Head of caudate nucleus (tissue), 42 donors: Measurements from ENCODE around the gene MIPOL1.

Experiments
- DNase-seq, 42 donors: peaks; one replicate each; pipeline versions ENCODE4 v3.0.0 to v3.0.0-alpha.2; 2020 to 2021; ENCODE audit warnings: mixed read lengths in 7 of 42
- intact Hi-C: fragments of 100-400 bp; cut with DNase I; formaldehyde crosslinking; loops from one replicate; pipeline ENCODE4 v1.15.0; 2022

The MIPOL1 gene

GRCh38 chr14:37474191-37474590 lies 276.5 kb downstream of the MIPOL1 start:
- DNase-seq = no peak
- intact Hi-C loops = no loop called here

- intact Hi-C loops = no loop called here
- DNase-seq = no peak
Measured at GRCh38 chr14:37480446-37481290, 282.9 kb downstream of the MIPOL1 start.

- intact Hi-C loops = no loop called here
Measured at GRCh38 chr14:37482428-37482827, 284.7 kb downstream of the MIPOL1 start.

DNA sequence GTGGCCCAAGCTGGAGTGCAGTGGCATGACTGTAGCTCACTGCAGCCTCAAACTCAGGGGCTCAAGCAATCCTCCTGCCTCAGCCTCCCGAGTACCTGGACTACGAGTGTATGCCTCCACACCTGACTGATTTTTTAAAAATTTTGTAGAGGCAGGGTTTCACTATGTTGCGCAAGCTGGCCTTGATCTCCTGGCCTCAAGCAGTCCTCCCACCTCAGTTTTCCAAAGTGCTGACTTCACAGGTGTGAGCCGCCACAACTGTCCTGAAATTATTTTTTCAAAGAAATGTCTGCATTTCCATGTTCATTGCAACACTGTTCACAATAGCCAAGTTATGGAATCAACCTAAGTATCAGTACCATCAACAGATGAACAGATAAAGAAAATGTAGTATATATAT lies 285.9 kb downstream of the MIPOL1 start:
- intact Hi-C loops = no loop called here
- no peak for DNase-seq

More at GRCh38 chr14:37482428-37482827, 284.7 kb downstream of the MIPOL1 start:
- no peak for DNase-seq

GRCh38 chr14:37490607-37491006 lies 292.9 kb downstream of the MIPOL1 start:
- no peak for DNase-seq
- intact Hi-C loops = no loop called here

GRCh38 chr14:37491076-37491475 lies 293.3 kb downstream of the MIPOL1 start:
- intact Hi-C loops = no loop called here
- DNase-seq = no peak

DNA sequence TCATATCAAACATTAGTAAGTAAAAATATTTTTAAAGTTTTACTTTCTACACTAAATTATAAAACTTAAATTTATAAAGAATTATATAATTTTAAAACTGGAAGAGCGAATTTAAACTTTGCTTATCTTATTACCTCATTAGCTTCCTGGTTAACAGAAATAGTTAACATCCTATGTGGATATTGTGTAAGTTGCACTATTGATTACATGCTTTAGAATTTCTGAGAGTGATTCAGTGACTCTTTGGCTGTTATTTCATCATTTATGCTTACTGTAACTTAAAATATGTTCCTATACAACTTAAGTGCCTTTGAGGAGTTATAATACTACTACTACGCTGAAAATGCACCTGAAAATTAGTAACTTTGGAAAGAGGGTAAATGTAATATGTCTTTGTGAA lies 295.9 kb downstream of the MIPOL1 start:
- no peak for DNase-seq
- intact Hi-C loops = no loop called here

DNA sequence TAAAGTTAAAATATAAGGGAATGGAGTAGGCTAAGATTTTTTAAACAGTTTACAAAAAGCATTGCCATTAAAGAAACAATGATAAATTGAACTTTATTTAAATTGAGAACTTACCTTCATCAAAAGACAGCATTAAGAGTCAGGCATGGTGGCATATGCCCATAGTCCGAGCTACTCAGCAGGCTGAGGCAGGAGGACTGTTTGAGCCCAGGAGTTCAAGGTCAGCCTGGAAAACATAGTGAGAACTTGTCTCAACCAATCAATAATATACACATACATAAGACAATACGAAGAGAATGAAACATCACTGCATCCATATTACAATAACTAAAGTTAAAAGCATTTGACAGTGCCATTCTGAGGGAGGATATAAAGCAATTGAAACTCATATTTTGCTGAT lies 299.7 kb downstream of the MIPOL1 start:
- intact Hi-C loops = no loop called here
- no peak for DNase-seq

GRCh38 chr14:37501877-37502276 lies 304.1 kb downstream of the MIPOL1 start:
- intact Hi-C loops = no loop called here
- DNase-seq = no peak

DNA sequence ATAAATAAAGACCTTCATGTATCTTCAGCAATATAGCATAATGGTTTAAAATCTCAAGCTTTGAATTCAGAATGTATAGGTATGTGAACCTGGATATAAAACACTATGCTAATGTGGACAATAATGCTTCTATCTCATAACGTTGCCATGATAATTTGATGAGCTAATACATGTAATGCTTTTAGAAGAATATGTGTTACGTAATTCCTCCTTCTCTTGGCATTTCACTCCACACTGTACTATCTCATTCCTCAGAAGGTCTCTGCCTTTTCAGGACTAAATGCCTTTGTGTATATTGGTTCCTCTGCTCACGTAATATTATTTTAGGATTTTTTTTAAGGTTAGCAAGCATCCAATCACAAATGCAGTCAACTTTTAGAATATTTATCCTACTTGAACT lies 310.8 kb downstream of the MIPOL1 start:
- intact Hi-C loops = no loop called here
- no peak for DNase-seq

DNA sequence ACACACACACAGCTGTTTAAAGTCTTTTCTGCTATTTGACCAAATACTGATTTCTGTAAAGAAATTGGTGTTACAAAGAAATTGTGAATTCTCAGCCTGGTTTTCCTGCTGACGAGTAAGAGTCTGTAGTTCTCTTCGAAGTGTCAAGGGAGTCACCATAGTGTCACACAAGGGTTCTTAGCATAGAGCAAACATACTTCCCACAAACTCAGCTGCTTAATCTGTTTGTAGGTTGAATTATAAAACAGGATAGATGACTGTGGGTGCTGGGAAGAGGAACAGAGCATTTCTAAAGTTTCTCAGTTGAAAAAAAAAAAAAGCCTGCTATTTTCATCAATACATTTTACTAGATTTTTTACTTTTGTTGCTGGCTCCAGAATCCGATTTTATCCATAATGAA lies 314.4 kb downstream of the MIPOL1 start:
- no peak for DNase-seq
- intact Hi-C loops = no loop called here

- intact Hi-C loops = no loop called here
- DNase-seq = no peak
Measured at GRCh38 chr14:37515771-37516170, 318.0 kb downstream of the MIPOL1 start.

DNA sequence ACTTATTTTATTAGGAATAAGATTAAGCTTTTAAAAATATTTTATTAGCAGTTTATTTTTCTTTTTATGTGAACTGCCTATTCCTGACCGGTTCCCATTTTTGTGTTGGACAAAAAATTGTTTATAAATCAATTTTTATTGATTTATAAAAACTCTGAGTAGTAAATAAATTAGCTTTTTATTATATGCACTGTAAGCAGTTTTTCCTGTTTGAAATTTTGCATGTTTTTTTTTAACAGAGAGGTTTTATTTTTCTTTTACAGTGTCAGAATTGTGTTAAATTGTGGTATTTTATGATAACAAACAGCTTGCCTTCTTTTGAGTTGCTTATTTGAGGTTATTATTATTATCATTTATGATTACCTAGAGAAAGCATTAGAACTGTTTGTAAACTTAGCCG lies 329.3 kb downstream of the MIPOL1 start:
- no peak for DNase-seq
- intact Hi-C loops = no loop called here

- intact Hi-C loops = no loop called here
- no peak for DNase-seq
Measured at GRCh38 chr14:37539992-37540391, 342.3 kb downstream of the MIPOL1 start.

GRCh38 chr14:37544407-37544806 lies 346.7 kb downstream of the MIPOL1 start:
- intact Hi-C loops = no loop called here
- DNase-seq = no peak

DNA sequence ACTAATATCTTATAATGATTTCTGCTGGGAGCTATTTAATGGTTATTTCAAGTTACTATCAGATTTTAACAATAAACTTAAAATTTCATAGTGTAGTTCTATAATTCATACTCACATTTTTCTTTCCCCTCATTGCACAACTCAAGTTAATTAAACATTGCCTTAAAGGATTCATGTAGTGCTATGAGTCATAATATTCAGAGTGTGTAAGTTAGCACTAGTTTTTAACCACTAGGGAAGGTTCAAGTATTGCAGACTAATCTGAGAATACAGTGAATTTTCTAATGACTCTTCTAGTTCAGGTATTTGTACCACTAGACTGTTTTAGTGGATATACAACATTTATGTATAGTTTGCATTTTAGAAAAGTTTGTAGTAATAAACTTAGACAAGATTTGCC lies 347.4 kb downstream of the MIPOL1 start:
- intact Hi-C loops = no loop called here
- DNase-seq = no peak

GRCh38 chr14:37546621-37547447 lies 349.1 kb downstream of the MIPOL1 start:
- intact Hi-C loops = no loop called here
- DNase-seq = no peak

DNA sequence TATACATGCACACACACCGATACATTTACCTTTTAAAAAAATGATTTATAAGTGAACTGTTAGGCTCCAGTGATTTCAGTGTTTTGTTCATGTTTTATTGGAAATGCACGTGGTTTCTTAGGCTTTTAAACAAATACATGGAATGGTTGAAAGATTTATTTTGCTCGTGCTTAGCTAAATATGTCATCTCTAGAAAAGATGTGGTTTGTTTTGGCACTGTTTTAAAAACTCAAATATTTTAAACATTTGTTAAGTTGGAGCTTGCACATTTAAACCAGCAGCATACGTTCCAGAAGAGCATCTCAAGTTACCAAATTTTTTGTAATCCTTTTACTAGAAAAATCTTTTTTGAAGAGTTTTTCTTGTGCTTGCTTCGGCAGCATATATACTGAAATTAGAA lies 352.8 kb downstream of the MIPOL1 start:
- intact Hi-C loops = no loop called here

DNA sequence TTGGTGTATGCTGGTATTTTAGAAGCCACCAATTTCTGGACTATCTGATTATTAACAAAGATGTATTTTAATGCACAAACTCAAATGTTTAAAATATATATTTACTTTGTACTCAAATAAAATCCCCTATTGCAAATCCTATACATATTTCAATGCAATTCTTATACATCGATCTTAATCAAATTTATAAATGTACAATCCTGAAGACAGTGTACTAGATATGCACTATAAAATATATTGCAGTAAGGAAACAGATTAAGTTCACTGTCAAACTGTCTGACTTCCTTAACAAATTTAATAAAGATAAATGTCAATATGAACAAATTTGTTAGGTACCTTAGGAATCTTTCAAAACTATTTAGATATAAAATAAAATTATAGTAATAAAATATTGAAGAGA lies 353.4 kb downstream of the MIPOL1 start:
- no peak for DNase-seq
- intact Hi-C loops = no loop called here

More for the DNA sequence above, 352.8 kb downstream of the MIPOL1 start:
- DNase-seq = no peak

DNA sequence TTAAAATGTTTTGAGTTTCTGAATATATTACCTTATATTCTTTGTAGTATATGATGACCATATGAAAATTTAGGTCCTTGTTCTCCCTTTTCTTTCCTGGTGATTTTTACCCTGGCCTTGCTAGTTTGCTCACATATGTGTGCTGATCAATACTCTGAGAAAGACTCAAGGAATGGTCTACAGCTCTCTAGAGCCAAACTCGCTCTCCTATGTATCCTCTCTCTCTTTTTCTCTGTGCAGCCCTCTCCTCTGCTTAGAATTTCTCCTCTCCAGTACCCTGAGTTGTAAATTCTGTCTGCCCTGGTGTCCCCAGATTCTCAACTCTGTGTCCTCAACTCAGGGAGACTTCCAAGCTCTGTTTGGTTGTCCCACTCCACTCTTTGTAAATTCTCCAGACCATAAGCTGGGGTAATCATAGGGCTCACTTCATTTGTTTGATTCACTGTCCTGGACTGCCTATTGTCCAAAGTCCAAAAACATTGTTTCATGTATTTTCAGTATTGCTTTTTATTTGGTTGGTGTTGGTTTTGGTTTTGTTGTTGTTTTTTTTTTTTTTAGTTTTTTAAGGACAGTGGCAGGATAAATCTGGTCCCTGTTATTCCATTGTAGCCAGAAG lies 356.3 kb downstream of the MIPOL1 start:
- intact Hi-C loops = no loop called here
- no peak for DNase-seq
